ENCODE data around the gene GOLM1. TPM values are rescaled to one million over a fixed set of nuclear protein-coding genes. Genes with fewer than 3 reads are reported as not detected.

Gene GOLM1
- total and polyA plus RNA-seq, 2 of the 13 experiments (the other 11 are each of a cell fraction or from before 2014, with no cell fraction given) = 0.20 to 0.30 TPM

GRCh38 chr9:86093788-86094555 is 5.4 kb downstream of the GOLM1 start (continued):
- peak; percentile 47; the same call in 1 of the 2 replicates for TF ChIP-seq KDM2A (CRISPR knock-in tag; IDR thresholded peaks at IDR 0.05; ENCODE audit: borderline replicate concordance, low read depth)
- TF ChIP-seq HOXA3 (CRISPR knock-in tag; IDR thresholded peaks at IDR 0.05) = peak; percentile 64; the same call in 1 of the 2 replicates
- peak; percentile 28; the same call in 1 of the 2 replicates for TF ChIP-seq ZBED4 (CRISPR knock-in tag; IDR thresholded peaks at IDR 0.05; ENCODE audit: borderline replicate concordance)
- TF ChIP-seq FOSL2 (CRISPR knock-in tag; IDR thresholded peaks at IDR 0.05) = peak; percentile 88
- TF ChIP-seq SKIL (CRISPR knock-in tag; IDR thresholded peaks at IDR 0.05; ENCODE audit: borderline replicate concordance) = peak; percentile 74
- TF ChIP-seq TCF7 (IDR thresholded peaks at IDR 0.05; ENCODE audit: low read depth) = peak; percentile 81
- TF ChIP-seq PRDM15 (CRISPR knock-in tag; IDR thresholded peaks at IDR 0.05) = peak; percentile 87
- TF ChIP-seq CC2D1A (CRISPR knock-in tag; IDR thresholded peaks at IDR 0.05) = no peak
- TF ChIP-seq NRL (CRISPR knock-in tag; IDR thresholded peaks at IDR 0.05; ENCODE audit: borderline replicate concordance) = no peak
- TF ChIP-seq GABPA (IDR thresholded peaks at IDR 0.05; ENCODE audit: low read depth, low read length) = no peak
- peak; percentile 61 for TF ChIP-seq GABPA (CRISPR knock-in tag; IDR thresholded peaks at IDR 0.05; ENCODE audit: low read depth)
- TF ChIP-seq MEIS2 (CRISPR knock-in tag; IDR thresholded peaks at IDR 0.05) = peak; percentile 72; the same call in 1 of the 2 replicates
- peak; percentile 100 for TF ChIP-seq ZNF609 (CRISPR knock-in tag; IDR thresholded peaks at IDR 0.05; ENCODE audit: borderline replicate concordance)
